IMR-90 (cell line): ENCODE data around the gene MCAM. TPM values are rescaled to one million over a fixed set of nuclear protein-coding genes. Genes with fewer than 3 reads are reported as not detected.
A peak's percentile ranks its signal among the peaks of the same experiment; 100 is the strongest.

Experiments
- ATAC-seq: fragments of 200-7000 bp; cut with Tn5 transposase; 2 replicates; pipeline ENCODE4 v1.9.1; 2020; ENCODE audit warnings: low read depth, mild to moderate bottlenecking, moderate library complexity
- BruUV-seq: library from RNA; stranded (reverse); fragments of 400-500 nt; replicated peaks from 2 replicates; lab custom pipeline; 2021; lab: Mats Ljungman, UMichigan
- CTCF ChIA-PET: fragments of 300-600 bp; formaldehyde crosslinking; extraction: SDS; loops from one replicate; lab custom pipeline; 2021; ENCODE audit warnings: antibody characterized with exemption; lab: Yijun Ruan, JAX
- POLR2A ChIA-PET: fragments of 300-600 bp; sonication (Branson Sonifier 250); formaldehyde crosslinking; loops from one replicate; lab custom pipeline; 2022; ENCODE audit warnings: antibody characterized with exemption; ENCODE audit not compliant: unreplicated experiment; lab: Charles Lee
- DNase-seq: peaks from one replicate; pipeline ENCODE4 v3.0.0; 2013
- H2AFZ ChIP-seq: replicated peaks from 2 replicates; pipeline ENCODE3; 2013; ENCODE audit warnings: low read length, mild to moderate bottlenecking; ENCODE audit not compliant: poor library complexity
- H2AK5ac ChIP-seq: 2 replicates; pipeline ENCODE4 v1.6.1; 2013; ENCODE audit warnings: low read depth, low read length, inconsistent platforms
- H2AK9ac ChIP-seq: replicated peaks from 2 replicates; pipeline ENCODE3; 2013; ENCODE audit warnings: mild to moderate bottlenecking, low read depth, low read length, moderate library complexity; ENCODE audit not compliant: poor library complexity
- H2BK120ac ChIP-seq: 2 replicates; pipeline ENCODE4 v1.6.1; 2013; ENCODE audit warnings: low read depth, low read length, inconsistent platforms
- H2BK15ac ChIP-seq: 3 replicates; pipeline ENCODE4 v1.6.1; 2013; ENCODE audit warnings: low read depth, low read length, inconsistent platforms
- H2BK20ac ChIP-seq: 2 replicates; pipeline ENCODE4 v1.6.1; 2013; ENCODE audit warnings: low read depth, mild to moderate bottlenecking, inconsistent platforms, low read length, moderate library complexity
- H2BK5ac ChIP-seq: 2 replicates; pipeline ENCODE4 v1.6.1; 2013; ENCODE audit warnings: mild to moderate bottlenecking, low read depth, low read length, inconsistent platforms; ENCODE audit not compliant: poor library complexity, severe bottlenecking
- H3K14ac ChIP-seq: replicated peaks from 2 replicates; pipeline ENCODE4 v1.6.1; 2013; ENCODE audit warnings: low read depth, low read length, inconsistent platforms
- H3K18ac ChIP-seq: 2 replicates; pipeline ENCODE4 v1.6.1; 2013; ENCODE audit warnings: low read depth, low read length, control low read depth
- H3K23ac ChIP-seq: 2 replicates; pipeline ENCODE4 v1.6.1; 2013; ENCODE audit warnings: low read depth, low read length, inconsistent platforms
- H3K27ac ChIP-seq: 2 replicates; pipeline ENCODE4 v1.5.1; 2013; ENCODE audit warnings: mild to moderate bottlenecking, control low read depth, low read length; ENCODE audit not compliant: insufficient read depth
- H3K27me3 ChIP-seq: 2 replicates; pipeline ENCODE4 v1.6.1; 2013; ENCODE audit warnings: low read length; ENCODE audit not compliant: control insufficient read depth, insufficient read depth
- H3K36me3 ChIP-seq: 2 replicates; pipeline ENCODE4 v1.6.1; 2013; ENCODE audit warnings: low read length, mixed read lengths; ENCODE audit not compliant: control insufficient read depth, insufficient read depth
- H3K4ac ChIP-seq: 2 replicates; pipeline ENCODE4 v1.6.1; 2013; ENCODE audit warnings: low read depth, low read length, inconsistent platforms
- H3K4me1 ChIP-seq: 2 replicates; pipeline ENCODE4 v1.6.1; 2013; ENCODE audit warnings: low read length, mixed read lengths; ENCODE audit not compliant: control insufficient read depth, insufficient read depth
- H3K4me2 ChIP-seq: 2 replicates; pipeline ENCODE4 v1.6.1; 2013; ENCODE audit warnings: low read depth, mild to moderate bottlenecking, control low read depth, low read length, moderate library complexity
- H3K4me3 ChIP-seq: 2 replicates; pipeline ENCODE4 v1.5.1; 2013; ENCODE audit warnings: low read depth, mild to moderate bottlenecking, control low read depth, low read length, moderate library complexity; ENCODE audit not compliant: insufficient read depth
- H3K56ac ChIP-seq: 2 replicates; pipeline ENCODE4 v1.6.1; 2013; ENCODE audit warnings: low read length, inconsistent platforms; ENCODE audit not compliant: insufficient read depth; ENCODE audit errors: extremely low read depth
- H3K79me1 ChIP-seq, 2 experiments: 2 replicates each; pipeline ENCODE4 v1.6.1; 2013; ENCODE audit warnings: low read length in 2 of 2, inconsistent platforms in 1 of 2, low read depth in 1 of 2
- H3K9ac ChIP-seq: 2 replicates; pipeline ENCODE4 v1.6.1; 2013; ENCODE audit warnings: low read depth, low read length, control low read depth
- H3K9me1 ChIP-seq: 2 replicates; pipeline ENCODE4 v1.6.1; 2013; ENCODE audit warnings: low read length, inconsistent platforms; ENCODE audit not compliant: insufficient read depth
- H3K9me3 ChIP-seq: 2 replicates; pipeline ENCODE4 v1.6.1; 2013; ENCODE audit warnings: low read length; ENCODE audit not compliant: control insufficient read depth, insufficient read depth
- H4K20me1 ChIP-seq: 2 replicates; pipeline ENCODE4 v1.6.1; 2013; ENCODE audit warnings: low read length, inconsistent platforms; ENCODE audit not compliant: insufficient read depth
- H4K5ac ChIP-seq: 2 replicates; pipeline ENCODE4 v1.6.1; 2013; ENCODE audit warnings: mild to moderate bottlenecking, low read depth, low read length, control low read depth
- H4K8ac ChIP-seq, 2 experiments: 2 replicates each; pipeline ENCODE4 v1.6.1; 2013; ENCODE audit warnings: low read depth in 2 of 2, low read length in 2 of 2, control low read depth in 1 of 2, inconsistent platforms in 1 of 2
- H4K91ac ChIP-seq: 2 replicates; pipeline ENCODE4 v1.6.1; 2013; ENCODE audit warnings: low read depth, low read length, inconsistent platforms; ENCODE audit not compliant: insufficient read depth
- BHLHE40 ChIP-seq: fragments of 150-350 bp; IDR thresholded peaks from 2 replicates; pipeline ENCODE4 v1.6.1; 2016; ENCODE audit warnings: mild to moderate bottlenecking, low read depth, low read length
- CTCF ChIP-seq: conservative IDR thresholded peaks from 2 replicates; pipeline ENCODE4 v1.5.1; 2012; ENCODE audit warnings: mild to moderate bottlenecking, low read depth, low read length, improper control_type of control experiment
- ELK1 ChIP-seq: fragments of 150-350 bp; IDR thresholded peaks from 2 replicates; pipeline ENCODE4 v1.6.1; 2016; ENCODE audit warnings: low read depth, mild to moderate bottlenecking, low read length, moderate library complexity, borderline replicate concordance
- FOS ChIP-seq: fragments of 150-350 bp; IDR thresholded peaks from 2 replicates; pipeline ENCODE4 v1.6.1; 2016; ENCODE audit warnings: low read depth, low read length
- MXI1 ChIP-seq: IDR thresholded peaks from 2 replicates; pipeline ENCODE4 v1.6.1; 2012; ENCODE audit warnings: low read depth, mild to moderate bottlenecking, low read length, moderate library complexity, borderline replicate concordance
- POLR2A ChIP-seq: IDR thresholded peaks from 2 replicates; pipeline ENCODE4 v1.6.1; 2012; ENCODE audit warnings: mild to moderate bottlenecking, low read depth, low read length
- RCOR1 ChIP-seq: IDR thresholded peaks from 2 replicates; pipeline ENCODE4 v1.6.1; 2012; ENCODE audit warnings: mild to moderate bottlenecking, low read length, improper control_type of control experiment; ENCODE audit not compliant: insufficient replicate concordance
- RFX5 ChIP-seq: IDR thresholded peaks from 2 replicates; pipeline ENCODE4 v1.8.0; 2012; ENCODE audit warnings: low read depth, mild to moderate bottlenecking, low read length, moderate library complexity
- SMC3 ChIP-seq: fragments of 150-350 bp; IDR thresholded peaks from 2 replicates; pipeline ENCODE4 v1.6.1; 2016; ENCODE audit warnings: low read depth, mild to moderate bottlenecking, antibody characterized with exemption, low read length, moderate library complexity
- WGBS, 2 experiments: methylation state at CpG; one replicate each; pipeline versions ENCODE4 v1.1.5 to v1.1.7; 2013; ENCODE audit warnings: missing lambda C conversion rate in 2 of 2; ENCODE audit not compliant: insufficient read length in 1 of 2; ENCODE audit errors: extremely low coverage in 2 of 2; 5-methylcytosine and 5-hydroxymethylcytosine counted together
- dilution Hi-C: fragments of 300-500 bp; cut with HindIII; formaldehyde crosslinking; loops from one replicate; pipeline ENCODE4 v1.14.3; 2018; ENCODE audit warnings: low sequenced_read_pairs; ENCODE audit not compliant: unreplicated experiment
- in situ Hi-C: fragments of 300-500 bp; cut with MboI; formaldehyde crosslinking; loops from 3 replicates; pipeline ENCODE4 v1.14.3; 2019; ENCODE audit warnings: low sequenced_read_pairs, inconsistent platforms, mixed read lengths
- intact Hi-C: fragments of 100-400 bp; cut with micrococcal nuclease; formaldehyde crosslinking; loops from 2 replicates; pipeline ENCODE4 v1.10.0; 2022
- polyA plus RNA-seq, 3 experiments: library from polyadenylated mRNA; depleted of rRNA; stranded (reverse); fragments of >200 nt; gene quantifications; 2 replicates each; pipeline ENCODE4 v1.2.3, GENCODE V29; 2012; ENCODE audit warnings: low replicate concordance in 1 of 3
- total RNA-seq: library from RNA; depleted of rRNA; stranded (reverse); fragments of >200 nt; gene quantifications from 2 replicates; pipeline ENCODE4 v1.2.3, GENCODE V29; 2012

MCAM gene
- total and polyA plus RNA-seq, 2 of the 4 experiments (the other 2 are of a cell fraction), result 95.1 to 131 TPM

DNA sequence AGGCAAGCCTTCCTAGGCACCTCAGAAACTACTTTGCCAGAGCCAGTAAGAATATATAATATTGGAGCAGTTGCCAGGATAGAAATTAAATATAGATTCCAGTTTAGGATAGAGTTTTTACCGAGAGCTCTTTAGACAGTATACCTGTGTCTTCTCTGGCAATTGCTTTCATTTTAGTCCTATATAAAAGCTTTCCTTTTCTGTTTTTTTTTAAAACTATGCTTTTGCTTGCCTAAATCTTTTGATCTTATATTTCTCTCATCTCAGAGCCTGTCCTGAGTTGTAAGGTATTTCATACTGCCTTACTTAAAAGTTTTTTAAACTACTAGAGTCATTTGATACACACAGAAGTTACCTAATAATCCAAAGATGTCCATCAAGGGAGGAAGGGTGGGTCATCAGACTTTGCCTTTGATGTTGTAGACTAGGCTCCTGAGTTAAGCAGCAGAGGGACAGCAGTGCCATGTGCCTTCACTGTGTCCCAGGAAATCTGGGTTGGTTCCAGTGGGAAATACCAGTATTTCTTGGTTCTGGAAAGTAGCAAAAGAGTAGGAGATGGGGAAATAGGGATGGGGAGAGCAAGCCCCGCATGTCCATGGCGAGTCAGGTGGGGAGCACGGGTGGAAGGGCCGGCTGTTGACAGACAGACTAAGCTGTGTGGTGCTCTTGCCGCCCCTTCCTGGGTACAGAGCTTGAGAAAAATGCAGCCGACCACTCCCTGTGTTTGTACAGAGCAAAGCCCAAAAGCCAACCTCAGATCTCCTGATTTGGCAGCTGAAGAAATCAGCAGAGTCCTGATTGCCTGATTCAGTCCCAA, 11.2 kb downstream of the MCAM start:
- WGBS, 2 experiments, result 93% methylated on average over 3 of the region's 7 CpGs; no CpG with 5 or more reads in 1 of the 2 experiments
- H4K20me1 ChIP-seq, result peaks cover 7% of the 10 kb centered on the region
- in situ Hi-C loops, result no loop called here
- H3K36me3 ChIP-seq, result peaks cover 44% of the 10 kb centered on the region
- BruUV-seq, result no TSS peak
- H2AK9ac ChIP-seq, result no peak overlapping the region
- peak overlapping the region; percentile 11; the same call in 1 of the 2 replicates for H3K27ac ChIP-seq
- H4K91ac ChIP-seq, result no peak overlapping the region
- no peak overlapping the region; the same call in 1 of the 2 replicates for H3K14ac ChIP-seq
- no peak overlapping the region for H2AFZ ChIP-seq
- H2BK120ac ChIP-seq, result no peak overlapping the region
- intact Hi-C loops, result no loop called here
- H3K4me3 ChIP-seq, result no peak overlapping the region
- ChIA-PET POLR2A (no interaction called here), CTCF (interaction anchor here (0.6 to 1.1 kb wide), 4 partner anchors 10 to 396 kb away, joined by 3 to 4 read pairs (median 4); no protein-coding TSS in a partner anchor)
- no peak overlapping the region; the same call in 1 of the 2 replicates for H3K4ac ChIP-seq
- no peaks in the 10 kb centered on the region for H3K27me3 ChIP-seq
- ATAC-seq, result peak; percentile 9; the same call in 1 of the 2 replicates
- no peak overlapping the region for H3K56ac ChIP-seq
- H3K23ac ChIP-seq, result no peak overlapping the region
- TF ChIP-seq RFX5 (no peak), FOS (no peak), POLR2A (no peak), CTCF (no peak), RCOR1 (no peak), MXI1 (no peak), BHLHE40 (no peak), SMC3 (no peak), ELK1 (no peak)
- no peak overlapping the region for H3K18ac ChIP-seq
- no peaks in the 10 kb centered on the region for H3K9me3 ChIP-seq
- H3K79me1 ChIP-seq, result peaks cover 14 to 44% of the 10 kb centered on the region in 2 experiments
- H2BK15ac ChIP-seq, result no peak overlapping the region
- no peak for DNase-seq
- no peak overlapping the region for H3K4me2 ChIP-seq
- no peak overlapping the region for H4K8ac ChIP-seq
- H2BK20ac ChIP-seq, result no peak overlapping the region
- dilution Hi-C loops, result no loop called here
- no peak overlapping the region for H2BK5ac ChIP-seq
- peaks cover 8% of the 10 kb centered on the region for H3K4me1 ChIP-seq
- no peak overlapping the region for H2AK5ac ChIP-seq
- H3K9me1 ChIP-seq, result peaks cover 13% of the 10 kb centered on the region
- H4K5ac ChIP-seq, result no peak overlapping the region
- H3K9ac ChIP-seq, result no peak overlapping the region
